DOHH2 (cell line): ENCODE results near the gene UBE2H.

ENCODE experiments used
- H3F3A ChIP-seq: fragments of 200-600 bp; sonication (generic), shearing (Covaris generic); 2 replicates; pipeline ENCODE4 v1.6.0; 2016; ENCODE audit warnings: antibody characterized with exemption, mild to moderate bottlenecking; ENCODE audit not compliant: control insufficient read depth, insufficient read depth
- H3K27ac ChIP-seq: fragments of 200-600 bp; sonication (generic); 2 replicates; pipeline ENCODE4 v1.5.1; 2014; ENCODE audit warnings: low read depth, mild to moderate bottlenecking, low read length, moderate library complexity
- H3K27me3 ChIP-seq: fragments of 200-600 bp; sonication (generic); 2 replicates; pipeline ENCODE4 v1.6.1; 2014; ENCODE audit warnings: mild to moderate bottlenecking, low read length, mixed read lengths; ENCODE audit not compliant: control insufficient read depth
- H3K36me3 ChIP-seq: fragments of 200-600 bp; sonication (generic); 2 replicates; pipeline ENCODE4 v1.6.1; 2014; ENCODE audit warnings: mild to moderate bottlenecking, low read length, moderate library complexity, mixed read lengths; ENCODE audit not compliant: control insufficient read depth
- H3K4me1 ChIP-seq: fragments of 200-600 bp; sonication (generic); 2 replicates; pipeline ENCODE4 v1.6.1; 2014; ENCODE audit warnings: mild to moderate bottlenecking, low read length, mixed read lengths; ENCODE audit not compliant: control insufficient read depth
- H3K4me2 ChIP-seq: fragments of 200-600 bp; sonication (generic); 2 replicates; pipeline ENCODE4 v1.6.0; 2014; ENCODE audit warnings: mild to moderate bottlenecking, low read length, moderate library complexity
- H3K4me3 ChIP-seq: fragments of 200-600 bp; sonication (generic); 2 replicates; pipeline ENCODE4 v1.5.1; 2014; ENCODE audit warnings: mild to moderate bottlenecking, low read length, mixed read lengths
- H3K79me2 ChIP-seq: fragments of 200-600 bp; sonication (generic); 2 replicates; pipeline ENCODE4 v1.6.1; 2014; ENCODE audit warnings: mild to moderate bottlenecking, low read length, mixed read lengths; ENCODE audit not compliant: control insufficient read depth
- H3K9me2 ChIP-seq: fragments of 200-600 bp; sonication (generic); replicated peaks from 2 replicates; pipeline ENCODE4 v1.6.1; 2014; ENCODE audit warnings: mild to moderate bottlenecking, low read length, mixed read lengths; ENCODE audit not compliant: control insufficient read depth
- H3K9me3 ChIP-seq: fragments of 200-600 bp; sonication (generic); 2 replicates; pipeline ENCODE4 v1.6.1; 2014; ENCODE audit warnings: antibody characterized with exemption, low read length, mixed read lengths; ENCODE audit not compliant: control insufficient read depth, insufficient read depth
- H4K20me1 ChIP-seq: fragments of 200-600 bp; sonication (generic); 2 replicates; pipeline ENCODE4 v1.6.0; 2014; ENCODE audit warnings: low read depth, mild to moderate bottlenecking, antibody characterized with exemption, low read length, moderate library complexity; ENCODE audit not compliant: control insufficient read depth, insufficient read depth
- EZH2phosphoT487 ChIP-seq: fragments of 200-600 bp; sonication (generic); IDR thresholded peaks from 2 replicates; pipeline ENCODE4 v1.6.1; 2017; ENCODE audit warnings: borderline replicate concordance, mild to moderate bottlenecking, antibody characterized with exemption, low read length, moderate library complexity, mixed read lengths
- TF ChIP-seq, protein P1 (sequence below): fragments of 200-600 bp; sonication (generic); IDR thresholded peaks from one replicate; pipeline ENCODE4 v1.5.1; 2014; ENCODE audit warnings: antibody characterized with exemption, mild to moderate bottlenecking, low read depth, low read length; ENCODE audit not compliant: poor library complexity, severe bottlenecking

Gene UBE2H

DNA sequence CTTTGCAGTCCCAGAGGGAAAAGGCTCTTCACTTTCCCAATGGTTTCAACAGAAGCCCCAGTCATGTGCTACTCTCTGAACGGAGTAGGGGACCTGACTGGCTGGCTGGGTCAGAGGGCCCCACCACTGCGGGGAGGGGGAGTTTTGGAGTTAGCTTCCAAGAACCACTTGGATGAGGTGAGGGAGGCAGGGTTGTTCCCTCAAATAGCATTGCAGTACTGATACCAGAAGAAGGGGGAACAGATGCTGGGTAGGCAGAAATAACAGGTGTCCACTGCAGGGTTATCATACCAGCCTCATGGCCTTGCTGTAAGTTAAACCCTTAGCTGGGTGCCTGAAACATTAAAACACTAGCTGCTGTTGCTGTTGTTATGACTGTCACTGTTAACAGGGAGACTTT is 131.3 kb downstream of the UBE2H start:
- no peaks in the 10 kb centered on the region for H4K20me1 ChIP-seq
- no peak for TF ChIP-seq EZH2phosphoT487
- TF ChIP-seq, protein P1, sequence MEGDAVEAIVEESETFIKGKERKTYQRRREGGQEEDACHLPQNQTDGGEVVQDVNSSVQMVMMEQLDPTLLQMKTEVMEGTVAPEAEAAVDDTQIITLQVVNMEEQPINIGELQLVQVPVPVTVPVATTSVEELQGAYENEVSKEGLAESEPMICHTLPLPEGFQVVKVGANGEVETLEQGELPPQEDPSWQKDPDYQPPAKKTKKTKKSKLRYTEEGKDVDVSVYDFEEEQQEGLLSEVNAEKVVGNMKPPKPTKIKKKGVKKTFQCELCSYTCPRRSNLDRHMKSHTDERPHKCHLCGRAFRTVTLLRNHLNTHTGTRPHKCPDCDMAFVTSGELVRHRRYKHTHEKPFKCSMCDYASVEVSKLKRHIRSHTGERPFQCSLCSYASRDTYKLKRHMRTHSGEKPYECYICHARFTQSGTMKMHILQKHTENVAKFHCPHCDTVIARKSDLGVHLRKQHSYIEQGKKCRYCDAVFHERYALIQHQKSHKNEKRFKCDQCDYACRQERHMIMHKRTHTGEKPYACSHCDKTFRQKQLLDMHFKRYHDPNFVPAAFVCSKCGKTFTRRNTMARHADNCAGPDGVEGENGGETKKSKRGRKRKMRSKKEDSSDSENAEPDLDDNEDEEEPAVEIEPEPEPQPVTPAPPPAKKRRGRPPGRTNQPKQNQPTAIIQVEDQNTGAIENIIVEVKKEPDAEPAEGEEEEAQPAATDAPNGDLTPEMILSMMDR, result no peak

DNA sequence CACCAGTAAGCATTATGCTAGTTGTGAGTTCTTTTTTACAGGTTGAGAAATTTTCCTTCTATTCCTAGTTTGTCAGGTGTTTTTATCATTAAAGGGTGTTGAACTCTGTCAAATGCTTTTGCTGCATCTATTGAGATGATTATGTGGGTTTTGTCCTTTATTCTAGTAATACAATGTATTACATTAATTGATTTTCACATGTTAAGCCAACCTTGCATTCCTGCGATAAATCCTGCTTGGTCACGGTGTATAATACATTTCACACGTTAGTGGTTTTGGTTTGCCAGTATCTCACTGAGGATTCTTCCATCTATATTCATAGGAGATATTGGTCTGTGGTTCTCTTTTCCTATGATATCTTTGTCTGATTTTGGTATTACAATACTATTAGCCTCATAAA is 136.0 kb downstream of the UBE2H start:
- Histone ChIP-seq H3K4me2 (no peak overlapping the region), H3F3A (no peaks in the 10 kb centered on the region), H3K79me2 (no peaks in the 10 kb centered on the region), H3K4me1 (no peaks in the 10 kb centered on the region), H3K9me3 (peaks cover 8% of the 10 kb centered on the region), H3K27ac (no peak overlapping the region), H3K27me3 (peaks cover 10% of the 10 kb centered on the region; the same call in 1 of the 2 replicates), H3K36me3 (no peaks in the 10 kb centered on the region), H3K9me2 (no peaks in the 10 kb centered on the region), H4K20me1 (no peaks in the 10 kb centered on the region), H3K4me3 (no peak overlapping the region)
- TF ChIP-seq, protein P1, result no peak
- TF ChIP-seq EZH2phosphoT487, result no peak

More for the DNA sequence above, 131.3 kb downstream of the UBE2H start:
- no peaks in the 10 kb centered on the region for H3K36me3 ChIP-seq
- H3K27me3 ChIP-seq, result peaks cover 10% of the 10 kb centered on the region; the same call in 1 of the 2 replicates
- no peak overlapping the region for H3K4me2 ChIP-seq
- H3K4me1 ChIP-seq, result peaks cover 14% of the 10 kb centered on the region
- H3K79me2 ChIP-seq, result no peaks in the 10 kb centered on the region
- no peaks in the 10 kb centered on the region for H3K9me2 ChIP-seq
- peaks cover 8% of the 10 kb centered on the region for H3K9me3 ChIP-seq
- H3K4me3 ChIP-seq, result no peak overlapping the region
- H3F3A ChIP-seq, result 0 out of 2 replicates have a peak, but pooled peaks cover 3% of the 10 kb centered on the region
- no peak overlapping the region for H3K27ac ChIP-seq

DNA sequence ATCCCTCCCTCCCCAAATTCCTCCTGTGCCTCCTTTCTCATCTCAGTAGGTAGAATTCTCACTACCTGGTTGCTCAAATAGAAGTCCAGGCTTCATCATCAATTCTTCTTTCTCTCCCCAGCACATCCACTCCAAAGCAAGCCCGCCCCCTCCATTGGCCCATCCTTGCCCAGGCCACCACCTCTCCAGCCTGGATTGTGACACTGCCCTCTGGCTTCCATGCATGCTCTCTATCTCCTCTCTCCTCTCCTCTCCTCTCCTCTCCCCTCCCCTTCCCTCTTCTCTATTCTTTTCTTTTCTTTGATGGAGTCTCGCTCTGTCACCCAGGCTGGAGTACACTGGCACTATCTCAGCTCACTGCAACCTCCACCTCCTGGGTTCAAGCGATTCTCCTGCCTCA is 144.9 kb downstream of the UBE2H start:
- H3F3A ChIP-seq, result no peaks in the 10 kb centered on the region
- H3K9me2 ChIP-seq, result no peaks in the 10 kb centered on the region
- TF ChIP-seq, protein P1, result no peak
- no peak for TF ChIP-seq EZH2phosphoT487
- H3K4me2 ChIP-seq, result no peak overlapping the region
- no peaks in the 10 kb centered on the region for H3K36me3 ChIP-seq
- no peaks in the 10 kb centered on the region for H3K4me1 ChIP-seq
- H3K27ac ChIP-seq, result no peak overlapping the region
- H3K9me3 ChIP-seq, result no peaks in the 10 kb centered on the region
- H4K20me1 ChIP-seq, result no peaks in the 10 kb centered on the region
- no peak overlapping the region for H3K4me3 ChIP-seq
- no peaks in the 10 kb centered on the region for H3K79me2 ChIP-seq
- H3K27me3 ChIP-seq, result peaks cover 7% of the 10 kb centered on the region; the same call in 1 of the 2 replicates
